Testis (tissue), 2 donors: ENCODE results near the gene MINDY3.

Source experiments
- CTCF ChIP-seq, 3 experiments: fragments of 450-650 bp in 2 of 3; fragments of 200-600 bp in 1 of 3; sonication (generic) in 1 of 3; IDR thresholded peaks; one replicate each; pipeline ENCODE4 v1.5.1; 2016 to 2019; ENCODE audit warnings: antibody characterized with exemption in 3 of 3, mild to moderate bottlenecking in 2 of 3, moderate library complexity in 1 of 3
- POLR2A ChIP-seq: fragments of 450-650 bp; IDR thresholded peaks from one replicate; pipeline ENCODE4 v1.6.1; 2017; ENCODE audit warnings: antibody characterized with exemption, mild to moderate bottlenecking, moderate library complexity

- no peak for TF ChIP-seq CTCF (IDR thresholded peaks at IDR 0.05)
- TF ChIP-seq POLR2A: no peak
These were observed 5.0 kb upstream of the MINDY3 start for GRCh38 chr10:15865304-15865703.
